Glomerular endothelial cell (primary cell): ENCODE results near the gene MYH13. TPM values are rescaled to one million over a fixed set of nuclear protein-coding genes. Genes with fewer than 3 reads are reported as not detected.

ENCODE experiments used
- DNase-seq: peaks from one replicate; pipeline ENCODE4 v3.0.0-alpha.2; 2011; ENCODE audit warnings: low read depth, low spot score; ENCODE audit errors: extremely low read depth
- total RNA-seq: library from RNA; depleted of rRNA; stranded (reverse); fragments of >200 nt; gene quantifications from 2 replicates; pipeline ENCODE4 v1.2.3, GENCODE V29; 2015

MYH13 gene
- total RNA-seq, 1 donor from 2014 or later: not detected

- DNase-seq: no peak
Observed at GRCh38 chr17:10262451-10262850, 110.4 kb downstream of the MYH13 start.

GRCh38 chr17:10261098-10261497, 111.7 kb downstream of the MYH13 start:
- DNase-seq: no peak

- no peak for DNase-seq
Observed at GRCh38 chr17:10251212-10251948, 121.4 kb downstream of the MYH13 start.

Other genes with a start within 250 kb of the MYH13 start
- 1.1 and 1.2 TPM in 2 replicates for gene GAS7, start 174.4 kb downstream of the MYH13 start, total RNA-seq
- not detected in 2 replicates for gene MYH8, start 48.9 kb upstream of the MYH13 start, total RNA-seq
- not detected in 2 replicates for gene MYH4, start 96.6 kb upstream of the MYH13 start, total RNA-seq
- gene MYH1, start 145.5 kb upstream of the MYH13 start, total RNA-seq: not detected in 2 replicates
- gene MYH2, start 176.7 kb upstream of the MYH13 start, total RNA-seq: not detected in 2 replicates